Kidney (tissue), 14 donors: ENCODE results near the gene TNFSF13. TPM values are rescaled to one million over a fixed set of nuclear protein-coding genes. Genes with fewer than 3 reads are reported as not detected.

Source experiments
- DNase-seq, 5 donors: peaks; one replicate each; pipeline ENCODE4 v3.0.0-alpha.2; 2013 to 2020
- FAIRE-seq: peaks from 2 replicates; lab custom pipeline; 2012; peaks lifted over from hg19 to GRCh38; lab: Jason Lieb, UNC
- H3K27ac ChIP-seq, 2 donors: one replicate each; pipeline ENCODE4 v1.7.0; 2013; ENCODE audit warnings: low read depth in 2 of 2, low read length in 2 of 2, inconsistent platforms in 1 of 2
- H3K27me3 ChIP-seq: one replicate; pipeline ENCODE4 v1.7.1; 2013; ENCODE audit warnings: low read length, inconsistent platforms; ENCODE audit not compliant: control insufficient read depth, insufficient read depth
- H3K36me3 ChIP-seq, 3 donors: one replicate each; pipeline versions ENCODE4 v1.7.0 to v1.7.1; 2013; ENCODE audit warnings: low read length in 3 of 3, control low read depth in 1 of 3, inconsistent platforms in 1 of 3; ENCODE audit not compliant: insufficient read depth in 3 of 3, control insufficient read depth in 2 of 3
- H3K4me1 ChIP-seq, 3 donors: one replicate each; pipeline versions ENCODE4 v1.7.0 to v1.7.1; 2013; ENCODE audit warnings: low read length in 3 of 3, inconsistent platforms in 1 of 3, low read depth in 1 of 3; ENCODE audit not compliant: control insufficient read depth in 2 of 3, insufficient read depth in 2 of 3
- H3K4me3 ChIP-seq, 3 donors: one replicate each; pipeline versions ENCODE4 v1.7.0 to v1.8.1; 2013; ENCODE audit warnings: low read length in 3 of 3, control low read depth in 1 of 3, inconsistent platforms in 1 of 3
- H3K9ac ChIP-seq, 3 donors: one replicate each; pipeline versions ENCODE4 v1.7.0 to v1.7.1; 2013; ENCODE audit warnings: low read length in 3 of 3, control low read depth in 1 of 3, inconsistent platforms in 1 of 3
- H3K9me3 ChIP-seq, 3 donors: one replicate each; pipeline versions ENCODE4 v1.7.0 to v1.7.1; 2013; ENCODE audit warnings: low read length in 3 of 3, control low read depth in 1 of 3, inconsistent platforms in 1 of 3; ENCODE audit not compliant: control insufficient read depth in 2 of 3, insufficient read depth in 1 of 3
- intact Hi-C: fragments of 100-400 bp; cut with DNase I; formaldehyde crosslinking; loops from one replicate; pipeline ENCODE4 v1.11.1; 2022
- polyA plus RNA-seq: library from polyadenylated mRNA; stranded (reverse); fragments of 350-450 nt; fragmentation: Illumina TruSeq; extraction: RNeasy Lipid Tissue Mini Kit (QIAGEN cat#74804); gene quantifications from one replicate; pipeline ENCODE4 v1.2.3, GENCODE V29; 2014; ENCODE audit warnings: low read depth, low replicate concordance; ENCODE audit not compliant: insufficient read depth
- total RNA-seq: library from RNA; stranded (reverse); fragmentation: NEBNext Ultra II Directional; extraction: Animal tissue kit (Norgen Biotek cat#: 25700); gene quantifications from one replicate; pipeline ENCODE4 v1.2.1, GENCODE V29; 2021
- TF ChIP-seq, protein P1 (sequence below): IDR thresholded peaks from 3 replicates; pipeline ENCODE4 v1.5.1; 2012; ENCODE audit warnings: mild to moderate bottlenecking, moderate library complexity, borderline replicate concordance; ENCODE audit not compliant: insufficient read depth; ENCODE audit errors: extremely low read depth
- donor health status: control.
- donor health status: control.
- donor health status: control.
- donor health status: control.
- donor health status: control.
- donor health status: DM: yes; HTN: yes; CAD: no.
- donor health status: Normal renal cell carcinoma (clear cell type).

TNFSF13 gene
- total and polyA plus RNA-seq, 2 donors from 2014 or later = 68.6 to 99.2 TPM

DNA sequence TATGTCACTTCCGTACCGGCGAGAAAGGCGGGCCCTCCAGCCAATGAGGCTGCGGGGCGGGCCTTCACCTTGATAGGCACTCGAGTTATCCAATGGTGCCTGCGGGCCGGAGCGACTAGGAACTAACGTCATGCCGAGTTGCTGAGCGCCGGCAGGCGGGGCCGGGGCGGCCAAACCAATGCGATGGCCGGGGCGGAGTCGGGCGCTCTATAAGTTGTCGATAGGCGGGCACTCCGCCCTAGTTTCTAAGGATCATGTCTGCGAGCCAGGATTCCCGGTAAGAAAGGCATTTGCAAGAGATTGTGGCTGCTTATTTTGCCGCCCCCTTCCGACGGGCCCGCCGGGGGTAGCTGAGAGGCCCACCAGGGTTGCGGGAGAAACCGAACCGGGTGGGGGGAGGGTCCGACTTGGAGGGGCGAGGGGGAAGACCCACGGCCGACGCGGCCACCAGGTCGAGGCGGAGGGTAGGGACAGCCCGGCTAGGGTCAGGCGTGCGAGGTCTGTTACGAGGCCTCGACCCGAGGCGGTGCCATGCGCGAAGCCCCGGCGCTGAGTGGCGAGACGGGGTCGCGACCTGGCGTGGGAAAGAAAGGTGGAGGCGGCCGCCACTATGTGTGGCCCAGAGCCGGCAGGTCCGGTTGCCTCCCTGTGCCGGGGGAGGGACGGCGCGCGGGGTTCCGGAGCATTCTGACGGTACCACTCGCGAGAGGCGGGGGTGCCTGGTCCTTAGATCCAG, 14.2 kb downstream of the TNFSF13 start:
- Histone ChIP-seq H3K27ac (peak overlapping the region; percentile 97 to 98), H3K36me3 (peaks cover 28 to 52% (median 45%) of the 10 kb centered on the region in 3 donors), H3K4me1 (peaks cover 9 to 21% (median 12%) of the 10 kb centered on the region in 3 donors), H3K9ac (peak overlapping the region; percentile 63 to 97 (median 93)), H3K9me3 (no peaks in the 10 kb centered on the region), H3K27me3 (no peaks in the 10 kb centered on the region), H3K4me3 (peak overlapping the region; percentile 74 to 90 (median 82))
- TF ChIP-seq, protein P1, sequence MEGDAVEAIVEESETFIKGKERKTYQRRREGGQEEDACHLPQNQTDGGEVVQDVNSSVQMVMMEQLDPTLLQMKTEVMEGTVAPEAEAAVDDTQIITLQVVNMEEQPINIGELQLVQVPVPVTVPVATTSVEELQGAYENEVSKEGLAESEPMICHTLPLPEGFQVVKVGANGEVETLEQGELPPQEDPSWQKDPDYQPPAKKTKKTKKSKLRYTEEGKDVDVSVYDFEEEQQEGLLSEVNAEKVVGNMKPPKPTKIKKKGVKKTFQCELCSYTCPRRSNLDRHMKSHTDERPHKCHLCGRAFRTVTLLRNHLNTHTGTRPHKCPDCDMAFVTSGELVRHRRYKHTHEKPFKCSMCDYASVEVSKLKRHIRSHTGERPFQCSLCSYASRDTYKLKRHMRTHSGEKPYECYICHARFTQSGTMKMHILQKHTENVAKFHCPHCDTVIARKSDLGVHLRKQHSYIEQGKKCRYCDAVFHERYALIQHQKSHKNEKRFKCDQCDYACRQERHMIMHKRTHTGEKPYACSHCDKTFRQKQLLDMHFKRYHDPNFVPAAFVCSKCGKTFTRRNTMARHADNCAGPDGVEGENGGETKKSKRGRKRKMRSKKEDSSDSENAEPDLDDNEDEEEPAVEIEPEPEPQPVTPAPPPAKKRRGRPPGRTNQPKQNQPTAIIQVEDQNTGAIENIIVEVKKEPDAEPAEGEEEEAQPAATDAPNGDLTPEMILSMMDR = no peak
- FAIRE-seq (peak; percentile 99), DNase-seq (peak; percentile 90 to 100 (median 100))
- intact Hi-C loops = no loop called here

DNA sequence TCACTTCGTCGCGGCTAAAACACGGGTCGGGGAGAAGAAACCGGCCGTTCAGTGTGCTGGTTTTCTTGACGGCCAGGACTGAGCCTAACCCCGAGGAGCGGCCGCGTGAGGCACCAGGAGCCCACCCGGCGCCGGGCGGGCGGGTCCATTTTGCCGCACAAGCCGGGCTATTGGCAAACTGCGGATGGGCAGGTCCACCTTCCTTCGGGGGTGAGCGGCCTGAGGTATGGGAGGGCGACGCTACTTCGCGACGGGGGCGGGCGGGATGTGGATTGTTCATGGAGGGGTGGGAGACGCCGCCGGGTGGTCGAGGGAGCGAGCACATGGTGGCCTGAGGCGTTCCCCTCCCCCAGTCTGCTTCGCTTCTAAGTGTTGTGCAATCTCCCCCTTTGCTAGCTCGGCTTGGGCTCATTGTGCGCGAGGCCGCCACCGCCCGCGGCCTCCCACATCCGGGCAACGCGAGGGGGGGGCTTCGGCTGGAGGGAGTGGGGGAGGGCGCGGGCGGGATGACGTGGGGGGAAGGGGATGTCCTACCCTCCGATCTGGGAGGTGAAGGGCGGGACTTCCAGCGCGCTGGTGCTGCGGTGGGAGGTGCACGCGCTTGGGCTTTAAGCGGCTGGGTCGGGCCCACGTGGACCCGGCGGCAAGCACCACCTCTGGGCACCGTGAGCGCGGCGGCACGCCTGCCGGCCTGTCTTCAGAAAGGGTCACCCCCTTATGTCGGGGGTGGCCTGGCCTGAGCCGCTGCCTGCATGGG, 15.0 kb downstream of the TNFSF13 start:
- intact Hi-C loops = no loop called here
- peaks cover 33 to 59% (median 50%) of the 10 kb centered on the region in 3 donors for H3K36me3 ChIP-seq
- H3K27me3 ChIP-seq = no peaks in the 10 kb centered on the region
- H3K9me3 ChIP-seq = no peaks in the 10 kb centered on the region
- no peak for FAIRE-seq
- peak overlapping the region; percentile 74 to 90 (median 82) for H3K4me3 ChIP-seq
- H3K9ac ChIP-seq = peak overlapping the region; percentile 63 to 97 (median 93)
- peak overlapping the region; percentile 97 to 98 for H3K27ac ChIP-seq
- peaks cover 9 to 23% (median 12%) of the 10 kb centered on the region in 3 donors for H3K4me1 ChIP-seq
- DNase-seq = peak; percentile 92 to 97 (median 96)
- TF ChIP-seq, protein P1 = no peak

DNA sequence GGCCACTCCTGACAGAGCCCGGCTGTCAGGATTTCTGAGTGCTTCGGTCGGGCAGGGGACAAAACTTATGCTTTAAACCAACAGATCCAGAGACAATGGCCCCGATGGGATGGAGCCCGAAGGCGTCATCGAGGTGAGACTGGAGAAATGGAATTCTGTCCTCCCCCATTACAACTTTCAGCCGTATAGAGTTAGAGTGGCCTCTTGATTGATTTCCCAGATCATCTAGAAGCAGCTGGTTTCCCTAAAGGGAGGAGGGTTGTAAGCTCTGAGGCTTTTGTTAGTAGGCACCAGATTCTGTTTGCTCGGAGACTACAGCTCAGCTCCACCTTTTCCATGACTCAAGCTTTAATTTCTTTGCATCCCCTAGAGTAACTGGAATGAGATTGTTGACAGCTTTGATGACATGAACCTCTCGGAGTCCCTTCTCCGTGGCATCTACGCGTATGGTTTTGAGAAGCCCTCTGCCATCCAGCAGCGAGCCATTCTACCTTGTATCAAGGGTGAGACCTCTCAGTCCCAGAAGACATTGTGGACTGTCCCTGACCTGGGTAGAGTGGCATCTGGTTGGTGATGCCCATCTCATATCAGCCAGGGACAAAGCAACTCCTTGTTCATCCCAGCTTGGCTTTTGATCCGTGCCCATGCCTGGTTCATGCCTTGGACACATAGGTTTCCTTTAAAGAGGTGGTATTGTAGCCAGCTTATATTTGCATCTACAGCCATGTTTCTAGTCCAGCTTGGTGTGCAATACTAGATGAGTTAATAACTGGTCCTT, 15.8 kb downstream of the TNFSF13 start:
- Histone ChIP-seq H3K27me3 (no peaks in the 10 kb centered on the region), H3K27ac (peak overlapping the region; percentile 97 to 98), H3K4me3 (peak overlapping the region; percentile 59 to 90 (median 74)), H3K4me1 (peaks cover 9 to 28% (median 18%) of the 10 kb centered on the region in 3 donors), H3K9ac (peak overlapping the region; percentile 15 to 30 (median 19)), H3K36me3 (peaks cover 33 to 66% (median 50%) of the 10 kb centered on the region in 3 donors), H3K9me3 (no peaks in the 10 kb centered on the region)
- TF ChIP-seq, protein P1 = no peak
- intact Hi-C loops = no loop called here
- no peak for FAIRE-seq
- no peak for DNase-seq
